HG02623 (cell line): Measurements from ENCODE around the gene PGD.
A peak's percentile ranks its signal among the peaks of the same experiment; 100 is the strongest.
"Not testable (repeated sequence)": the region's sequence is repeated elsewhere in the genome, so short reads cannot be mapped to it uniquely, and the experiment has no call there.

Source experiments
- ATAC-seq: cut with Tn5 transposase; IDR thresholded peaks from one replicate; pipeline ENCODE4 v1.9.1; 2021; ENCODE audit warnings: moderate library complexity; ENCODE audit not compliant: unreplicated experiment

PGD gene

GRCh38 chr1:10398734-10399443, at the start of gene PGD:
Gene PGD (plus strand): TSS chr1:10399064. CDS start chr1:10399118, 54 bp downstream.
- ATAC-seq: peak; percentile 86

DNA sequence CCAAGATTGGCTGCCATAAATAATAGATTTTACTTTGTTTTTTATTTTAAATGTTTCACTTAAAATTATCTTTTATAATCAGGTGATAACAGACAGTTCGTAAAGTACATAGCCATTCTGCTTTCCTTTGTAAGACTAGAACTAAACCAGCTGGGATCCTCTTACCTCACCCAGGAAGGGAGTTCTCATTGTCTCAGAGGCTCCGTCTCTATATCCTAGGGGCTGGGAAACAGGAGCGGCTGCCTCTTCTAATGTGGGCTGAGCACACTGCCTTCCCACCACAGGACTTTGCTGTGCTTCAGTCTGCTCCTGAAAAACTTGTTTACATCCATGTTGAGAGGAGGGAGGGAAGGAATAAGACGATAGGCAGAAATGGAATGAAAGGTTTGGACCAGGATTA, 45.6 kb upstream of the PGD start:
- no peak for ATAC-seq

GRCh38 chr1:10353693-10354092, 45.2 kb upstream of the PGD start:
- ATAC-seq: no peak

DNA sequence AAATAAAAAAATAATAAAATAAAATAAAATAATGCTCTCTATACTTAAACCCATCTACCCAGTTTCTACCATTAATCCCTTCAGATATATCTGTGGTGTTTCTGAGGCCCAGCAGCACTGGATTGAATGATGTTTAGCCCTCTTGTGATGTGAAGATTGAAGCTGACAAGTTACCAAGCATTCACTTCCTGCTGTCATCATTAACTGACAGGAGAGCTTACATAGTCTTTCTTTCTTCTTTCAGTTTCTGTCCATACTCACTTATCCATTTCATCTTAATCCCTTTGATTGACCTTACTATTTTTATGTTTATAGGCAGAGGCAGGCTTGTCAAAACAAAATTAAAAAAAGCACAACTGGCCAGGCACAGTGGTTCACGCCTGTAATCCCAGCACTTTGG, 38.8 kb upstream of the PGD start:
- no peak for ATAC-seq

DNA sequence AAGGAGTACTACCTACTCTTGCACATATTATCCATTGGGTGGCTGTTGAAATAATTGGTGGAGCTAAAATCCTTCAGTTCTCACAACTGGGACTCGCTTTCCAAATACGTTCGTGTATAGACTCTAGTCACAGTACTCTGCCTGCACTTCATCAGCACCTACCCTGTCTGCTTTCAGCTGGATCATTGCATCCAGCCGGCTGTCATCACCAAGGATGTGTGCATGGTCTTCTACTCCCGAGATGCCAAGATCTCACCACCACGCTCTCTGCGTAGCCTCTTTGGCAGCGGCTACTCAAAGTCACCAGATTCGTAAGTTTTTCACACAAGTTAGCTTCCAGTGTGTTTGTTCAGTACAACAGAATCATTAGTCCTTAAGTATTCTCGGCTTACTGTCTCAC, 37.3 kb upstream of the PGD start:
- ATAC-seq: no peak

DNA sequence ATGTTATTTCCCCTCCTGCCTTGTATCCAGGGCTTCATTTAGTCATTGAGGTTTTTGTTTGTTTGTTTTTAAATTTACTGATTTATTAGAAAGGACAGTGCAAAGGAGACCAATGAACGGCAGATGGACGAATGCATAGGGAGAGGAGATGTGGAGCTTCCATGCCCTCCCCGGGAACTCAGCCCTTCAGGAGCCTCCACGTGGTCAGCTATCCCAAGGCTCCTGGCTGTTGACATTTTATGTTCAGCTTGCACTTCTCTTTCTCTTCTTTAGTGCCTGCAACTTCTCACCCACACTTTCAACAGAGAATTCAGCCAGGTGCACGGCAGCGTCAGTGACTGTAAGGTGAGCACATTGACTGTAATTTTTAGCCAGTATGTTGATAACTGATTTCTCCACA, 30.7 kb upstream of the PGD start:
- ATAC-seq: no peak

DNA sequence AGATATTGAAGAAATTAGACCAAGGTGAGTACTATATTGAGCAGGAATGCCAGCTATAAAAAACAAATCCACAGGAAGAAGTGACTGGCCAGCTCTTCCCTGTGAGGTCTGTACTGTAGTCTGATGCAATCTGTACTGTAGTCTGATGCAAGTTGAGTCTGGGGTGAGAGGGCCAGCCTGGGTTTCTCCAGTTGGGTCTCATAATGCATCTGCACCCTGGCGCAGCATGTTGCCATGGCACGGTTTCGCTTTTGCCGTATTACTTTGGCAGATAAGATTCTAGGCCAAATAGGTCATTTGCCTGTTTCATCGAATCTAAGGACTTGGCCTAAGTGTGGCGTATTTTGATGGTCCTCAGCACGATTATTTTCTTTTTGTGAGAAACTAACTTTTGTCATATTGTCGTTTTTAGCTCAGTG, 24.4 kb upstream of the PGD start:
- ATAC-seq: no peak

DNA sequence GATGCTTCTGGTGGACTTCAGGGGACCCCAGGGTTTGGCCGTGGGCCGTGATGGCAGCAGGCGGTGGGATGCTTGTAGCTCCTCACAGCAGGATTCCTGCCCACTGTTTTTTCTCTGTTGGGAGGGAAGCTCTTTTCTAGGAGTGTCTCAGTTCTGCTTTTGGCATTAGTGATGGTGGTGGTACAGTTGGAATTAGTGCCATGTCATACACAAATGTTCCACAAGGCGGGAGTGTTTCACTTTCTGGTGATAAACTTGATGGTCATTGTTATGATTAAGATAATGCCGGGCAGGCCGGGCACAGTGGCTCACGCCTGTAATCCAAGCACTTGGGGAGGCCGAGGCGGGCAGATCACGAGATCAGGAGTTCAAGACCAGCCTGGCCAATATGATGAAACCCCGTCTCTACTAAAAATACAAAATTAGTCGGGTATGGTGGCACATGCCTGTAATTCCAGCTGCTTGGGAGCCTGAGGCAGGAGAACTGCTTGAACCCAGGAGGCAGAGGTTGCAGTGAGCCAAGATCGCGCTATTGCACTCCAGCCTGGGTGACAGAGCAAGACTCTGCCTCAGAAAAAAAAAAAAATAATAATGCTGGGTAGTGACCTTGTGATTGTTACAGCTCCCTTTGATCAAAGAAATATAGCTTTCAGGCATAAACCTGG, 21.4 kb upstream of the PGD start:
- ATAC-seq: not testable (repeated sequence)

GRCh38 chr1:10378081-10378841, 20.6 kb upstream of the PGD start:
- no peak for ATAC-seq

- ATAC-seq: no peak
Observed at GRCh38 chr1:10379101-10379620, 19.7 kb upstream of the PGD start.

DNA sequence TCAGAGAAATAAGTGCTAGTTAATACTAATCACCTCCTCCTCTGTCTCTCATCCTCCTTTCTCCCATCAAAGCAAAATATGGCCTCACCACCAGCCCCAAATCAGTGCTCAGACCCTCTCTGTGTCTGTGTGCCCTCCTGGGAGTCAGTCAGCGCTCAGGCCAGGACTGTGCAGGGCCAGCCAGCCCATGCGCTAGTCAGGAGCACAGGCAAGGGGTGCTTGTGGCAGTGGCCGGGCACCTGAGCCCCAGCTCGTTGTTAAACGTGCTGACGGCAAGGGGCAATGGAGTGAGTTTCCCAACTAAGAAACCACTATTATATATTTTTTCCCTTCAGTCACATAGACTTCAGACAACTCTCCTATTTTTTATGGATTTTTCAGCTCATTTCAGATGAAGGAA, 19.2 kb upstream of the PGD start:
- no peak for ATAC-seq

DNA sequence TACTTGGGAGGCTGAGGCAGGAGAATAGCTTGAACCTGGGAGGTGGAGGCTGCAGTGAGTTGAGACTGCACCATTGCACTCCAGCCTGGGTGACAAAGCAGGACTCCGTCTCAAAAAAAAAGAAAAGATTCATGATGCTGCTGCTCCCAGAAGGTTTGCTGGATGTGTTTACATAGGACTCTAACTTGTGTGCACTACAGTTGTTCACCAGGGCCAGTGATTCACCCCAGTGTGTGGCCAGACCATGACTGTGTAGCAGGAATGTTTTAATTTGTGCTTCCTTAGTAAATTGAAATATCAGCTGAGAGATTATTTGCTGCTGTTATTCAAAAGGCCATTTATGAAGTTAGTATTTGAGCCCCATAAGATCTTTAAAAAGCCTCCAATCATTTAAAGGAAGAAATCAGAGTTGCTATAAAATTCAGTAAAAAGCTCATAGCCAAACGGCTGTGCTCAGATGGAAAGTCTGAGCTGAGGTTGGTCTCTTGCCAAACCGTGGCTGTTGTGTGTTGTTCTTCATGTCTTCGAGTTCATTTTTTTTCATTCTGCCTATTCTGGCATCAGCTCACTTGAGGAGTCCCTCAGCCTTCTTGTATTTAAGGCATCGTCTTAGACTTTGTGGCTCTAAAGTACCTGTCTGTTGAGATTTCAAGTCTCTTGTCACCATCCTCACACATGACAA, 18.1 kb upstream of the PGD start:
- no peak for ATAC-seq

- ATAC-seq: no peak
Observed at GRCh38 chr1:10383630-10384029, 15.2 kb upstream of the PGD start.

DNA sequence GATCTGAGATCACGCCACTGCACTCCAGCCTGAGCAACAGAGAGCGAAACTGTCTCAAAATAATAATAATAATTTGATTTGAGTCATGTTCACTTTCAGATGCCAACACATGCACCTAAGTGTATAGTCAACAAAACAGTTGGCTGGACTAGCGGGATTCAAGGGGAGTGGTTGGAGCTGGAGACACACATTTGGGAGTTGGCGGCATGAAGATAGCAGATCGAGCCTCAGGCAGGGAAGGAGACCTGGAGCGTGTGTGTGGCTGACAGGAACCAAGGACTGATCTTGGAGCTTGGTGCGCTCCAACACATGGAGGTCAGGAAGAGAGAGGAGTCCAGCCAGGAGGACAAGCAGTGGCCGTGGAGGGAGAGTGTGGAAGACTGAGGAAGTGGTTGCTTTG, 14.6 kb upstream of the PGD start:
- ATAC-seq: no peak

DNA sequence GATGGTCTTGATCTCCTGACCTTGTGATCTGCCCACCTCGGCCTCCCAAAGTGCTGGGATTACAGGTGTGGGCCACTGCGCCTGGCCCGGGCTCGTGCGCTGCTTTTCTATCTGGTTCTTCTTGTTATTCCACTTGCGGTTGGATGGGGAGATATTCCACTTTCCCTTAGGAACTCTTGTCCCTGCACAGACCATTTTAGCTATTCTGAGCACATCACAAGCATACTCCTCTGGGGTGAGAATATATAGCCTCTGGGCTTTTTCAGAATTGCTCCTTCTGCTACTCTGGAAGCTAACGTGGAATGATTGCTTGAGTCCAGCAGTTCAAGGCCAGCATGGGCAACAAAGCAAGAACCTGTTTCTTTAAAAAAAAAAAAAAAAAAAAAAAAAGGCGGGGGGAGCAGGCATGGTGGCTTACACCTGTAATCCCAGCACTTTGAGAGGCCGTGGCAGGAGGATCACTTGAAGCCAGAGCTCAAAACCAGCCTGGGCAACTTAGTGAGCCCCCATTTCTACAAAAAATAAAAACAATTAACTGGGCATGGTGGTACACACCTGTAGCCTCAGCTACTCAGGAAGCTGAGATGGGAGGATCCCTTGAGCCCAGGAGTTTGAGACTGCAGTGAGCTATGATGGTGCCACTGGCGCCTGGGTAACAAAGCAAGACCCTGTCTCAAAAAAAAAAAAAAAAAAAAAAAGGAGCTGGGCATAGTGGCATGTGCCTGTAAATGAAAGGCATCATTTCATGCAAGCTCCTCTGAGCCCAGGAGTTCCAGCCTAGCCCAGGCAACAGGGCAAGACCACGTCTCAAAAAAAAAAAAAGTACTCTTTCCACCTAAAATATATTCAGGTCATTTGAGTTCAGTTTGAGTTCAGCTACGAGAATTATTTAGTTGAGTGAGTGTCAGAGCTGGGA, 11.8 kb upstream of the PGD start:
- no peak for ATAC-seq

GRCh38 chr1:10387677-10388386, 11.0 kb upstream of the PGD start:
- ATAC-seq: no peak

GRCh38 chr1:10388387-10388715, 10.5 kb upstream of the PGD start:
- ATAC-seq: no peak

DNA sequence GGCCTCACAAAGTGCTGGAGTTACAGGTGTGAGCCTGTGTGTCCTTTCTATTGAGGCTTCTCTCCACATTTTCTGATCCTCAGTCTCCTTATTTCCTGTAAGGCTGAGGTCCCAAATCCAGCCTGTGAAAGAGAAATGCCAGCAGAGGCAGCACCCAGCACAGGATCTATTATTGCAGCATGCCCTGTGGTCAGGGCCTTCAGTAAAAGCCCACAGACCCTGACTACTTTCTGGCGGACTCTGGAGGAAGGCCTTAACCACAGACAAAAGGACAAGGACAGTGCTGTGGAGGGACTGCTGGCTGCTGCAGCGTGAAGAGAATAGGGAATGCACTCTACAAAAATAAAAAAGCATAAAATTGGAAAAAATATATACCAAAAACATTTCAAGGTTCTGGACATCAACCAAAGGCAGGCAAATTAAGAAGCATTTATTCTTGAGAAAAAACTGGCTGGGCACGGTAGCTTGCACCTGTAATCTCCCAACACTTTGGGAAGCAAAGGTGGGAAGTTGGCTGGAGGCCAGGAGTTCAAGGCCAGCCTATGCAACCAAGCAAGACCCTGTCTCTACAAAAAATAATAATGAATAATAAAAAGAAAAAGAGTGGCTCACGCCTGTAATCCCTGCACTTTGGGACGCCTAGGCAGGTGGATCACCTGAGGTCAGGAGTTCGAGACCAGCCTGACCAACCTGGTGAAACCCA, 9.4 kb upstream of the PGD start:
- no peak for ATAC-seq

DNA sequence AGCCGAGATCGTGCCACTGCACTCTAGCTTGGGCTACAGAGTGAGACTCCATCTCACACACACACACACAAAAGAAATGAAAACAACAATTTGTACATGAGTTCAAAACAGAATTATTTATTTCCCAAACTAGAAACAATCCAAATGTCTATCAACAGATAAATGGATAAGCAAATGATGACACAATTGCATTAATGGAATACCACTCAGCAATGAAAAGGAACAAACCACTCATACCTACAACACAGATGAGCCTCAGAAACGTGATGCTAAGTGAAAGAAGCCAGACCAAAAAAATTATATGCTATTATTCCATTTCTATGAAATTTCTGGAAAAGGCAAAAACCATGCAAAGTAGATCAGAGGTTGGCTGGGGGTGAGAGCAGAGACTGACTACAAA, 2.0 kb upstream of the PGD start:
- ATAC-seq: no peak
